H1 (cell line): Measurements from ENCODE around the gene MRPL36. TPM values are rescaled to one million over a fixed set of nuclear protein-coding genes. Genes with fewer than 3 reads are reported as not detected.

Experiments
- CHD1 ChIP-seq: IDR thresholded peaks from 2 replicates; pipeline ENCODE4 v1.6.1; 2012; ENCODE audit warnings: low read depth, low read length, improper control_type of control experiment
- POLR2A ChIP-seq, 2 experiments: IDR thresholded peaks; 1 replicate in 1 of 2; 2 replicates in 1 of 2; pipeline ENCODE4 v1.6.1; 2011; ENCODE audit warnings: low read depth in 2 of 2, low read length in 2 of 2, mild to moderate bottlenecking in 2 of 2; ENCODE audit errors: control extremely low read depth in 1 of 2
- RBBP5 ChIP-seq: IDR thresholded peaks from 2 replicates; pipeline ENCODE4 v1.7.1; 2012; ENCODE audit warnings: low read depth, mild to moderate bottlenecking, inconsistent platforms, low read length, moderate library complexity, borderline replicate concordance
- polyA plus RNA-seq, 7 experiments: library from polyadenylated mRNA; depleted of rRNA in 3 of 7; stranded (reverse) in 5 of 7; unstranded in 2 of 7; fragments of >200 nt in 5 of 7; fragments of 200-250 nt in 2 of 7; gene quantifications; 1 replicate in 5 of 7; 2 replicates in 1 of 7; 4 replicates in 1 of 7; pipeline versions ENCODE4 v1.2.1 to v1.2.3, GENCODE V29; 2011 to 2013; ENCODE audit warnings: missing spikeins in 2 of 7, mixed read lengths in 2 of 7
- total RNA-seq: library from RNA; stranded (reverse); fragmentation: NEBNext Ultra II Directional; extraction: Animal tissue kit (Norgen Biotek cat#: 25700); gene quantifications from 2 replicates; pipeline ENCODE4 v1.2.1, GENCODE V29; 2021

MRPL36 gene
- total and polyA plus RNA-seq, 2 of the 8 experiments (the other 6 are each of a cell fraction or from before 2014, with no cell fraction given): 56.3 to 81.5 TPM

DNA sequence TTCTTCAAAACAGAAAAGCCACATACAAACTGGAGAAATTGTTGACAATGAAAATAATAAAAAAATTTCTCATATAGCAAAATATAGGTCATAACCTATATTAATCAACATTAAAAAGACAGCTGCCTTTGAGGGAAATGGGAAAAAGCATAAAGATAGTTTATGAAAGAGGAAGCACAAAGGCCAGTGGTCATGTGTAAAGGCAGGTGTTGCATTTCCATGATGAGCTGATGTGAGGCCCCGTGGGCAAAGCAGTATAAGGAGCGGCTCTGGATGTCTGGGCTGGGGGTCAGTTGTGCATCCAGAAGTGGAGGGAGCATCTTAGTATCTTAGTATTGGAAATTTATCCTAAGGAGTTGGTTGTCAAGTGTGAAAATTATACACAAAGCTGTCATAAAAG lies 19.8 kb upstream of the MRPL36 start (continued):
- TF ChIP-seq RBBP5 (no peak), POLR2A (IDR thresholded peaks at IDR 0.05; ENCODE audit: control extremely low read depth in 1 of 2, low read depth in 2 of 2, low read length in 2 of 2) (no peak), CHD1 (no peak)
